Measurements from ENCODE around the gene HIVEP3. TPM values are rescaled to one million over a fixed set of nuclear protein-coding genes. Genes with fewer than 3 reads are reported as not detected.

Gene HIVEP3
- total RNA-seq, 6 experiments from 2014 or later, result 1.4 to 3.9 (median 2.2) TPM

GRCh38 chr1:41707793-41708192 is 210.9 kb downstream of the HIVEP3 start:
- TF ChIP-seq POLR2A (IDR thresholded peaks at IDR 0.05), result no peak
- TF ChIP-seq CTCF (IDR thresholded peaks at IDR 0.05), result no peak
- Histone ChIP-seq H3K27ac (no peak overlapping the region), H3K4me1 (no peaks in the 10 kb centered on the region), H3K27me3 (no peaks in the 10 kb centered on the region), H3K9me3 (no peaks in the 10 kb centered on the region), H3K4me3 (no peak overlapping the region), H3K36me3 (no peaks in the 10 kb centered on the region)
- intact Hi-C loops (cut with DNase I), result no loop called here
- DNase-seq (no peak), ATAC-seq (no peak)
- WGBS (ENCODE audit: insufficient coverage, low coverage, low lambda C conversion rate, missing lambda C conversion rate), result 88% methylated on average over 2 of the region's 4 CpGs

- Histone ChIP-seq H3K27me3 (no peaks in the 10 kb centered on the region), H3K4me3 (no peak overlapping the region), H3K9me3 (no peaks in the 10 kb centered on the region), H3K27ac (no peak overlapping the region), H3K36me3 (no peaks in the 10 kb centered on the region), H3K4me1 (no peaks in the 10 kb centered on the region)
- DNase-seq (no peak), ATAC-seq (no peak)
- no peak for TF ChIP-seq CTCF (IDR thresholded peaks at IDR 0.05)
- WGBS (ENCODE audit: insufficient coverage, low coverage, low lambda C conversion rate, missing lambda C conversion rate), result 100% methylated on average over 1 of the region's 1 CpG
- intact Hi-C loops (cut with DNase I), result no loop called here
Measured at GRCh38 chr1:41705798-41706197, 212.9 kb downstream of the HIVEP3 start.

GRCh38 chr1:41704196-41704595 is 214.5 kb downstream of the HIVEP3 start:
- intact Hi-C loops (cut with DNase I), result no loop called here

GRCh38 chr1:41702771-41703170 is 216.0 kb downstream of the HIVEP3 start:
- no peaks in the 10 kb centered on the region for H3K4me1 ChIP-seq
- H3K27ac ChIP-seq, result no peak overlapping the region
- no peaks in the 10 kb centered on the region for H3K36me3 ChIP-seq
- intact Hi-C loops (cut with DNase I), result no loop called here
- no peak for ATAC-seq
- no peaks in the 10 kb centered on the region for H3K27me3 ChIP-seq
- H3K4me3 ChIP-seq, result no peak overlapping the region
- no peak for DNase-seq
- WGBS (ENCODE audit: insufficient coverage, low coverage, low lambda C conversion rate, missing lambda C conversion rate), result 75% methylated on average over 4 of the region's 4 CpGs
- no peaks in the 10 kb centered on the region for H3K9me3 ChIP-seq
- TF ChIP-seq CTCF (IDR thresholded peaks at IDR 0.05) (no peak), POLR2A (IDR thresholded peaks at IDR 0.05) (no peak)

More at GRCh38 chr1:41704196-41704595, 214.5 kb downstream of the HIVEP3 start:
- WGBS (ENCODE audit: insufficient coverage, low coverage, low lambda C conversion rate, missing lambda C conversion rate), result no CpG with 5 or more reads among the region's 4 CpGs
- no peaks in the 10 kb centered on the region for H3K4me1 ChIP-seq
- DNase-seq (no peak), ATAC-seq (no peak)
- TF ChIP-seq POLR2A (IDR thresholded peaks at IDR 0.05) (no peak), CTCF (IDR thresholded peaks at IDR 0.05) (no peak)
- H3K27me3 ChIP-seq, result no peaks in the 10 kb centered on the region
- no peak overlapping the region for H3K4me3 ChIP-seq
- no peak overlapping the region for H3K27ac ChIP-seq
- no peaks in the 10 kb centered on the region for H3K9me3 ChIP-seq
- H3K36me3 ChIP-seq, result no peaks in the 10 kb centered on the region

- DNase-seq, result no peak
- Histone ChIP-seq H3K36me3 (no peaks in the 10 kb centered on the region), H3K4me1 (no peaks in the 10 kb centered on the region), H3K9me3 (no peaks in the 10 kb centered on the region), H3K27ac (no peak overlapping the region), H3K4me3 (no peak overlapping the region), H3K27me3 (no peaks in the 10 kb centered on the region)
- intact Hi-C loops (cut with DNase I), result no loop called here
- ATAC-seq, result no peak
- TF ChIP-seq POLR2A (IDR thresholded peaks at IDR 0.05), result no peak
- no peak for TF ChIP-seq CTCF (IDR thresholded peaks at IDR 0.05)
- WGBS (ENCODE audit: insufficient coverage, low coverage, low lambda C conversion rate, missing lambda C conversion rate), result 95% methylated on average over 2 of the region's 6 CpGs
Measured at GRCh38 chr1:41700986-41701535, 217.7 kb downstream of the HIVEP3 start.

Measured in right lobe of liver (tissue), 6 donors.